GM12864 (cell line): ENCODE measurements around the gene GEMIN7.
A peak's percentile ranks its signal among the peaks of the same experiment; 100 is the strongest.
"Not testable (repeated sequence)": the region's sequence is repeated elsewhere in the genome, so short reads cannot be mapped to it uniquely, and the experiment has no call there.

Experiments used
- DNase-seq: peaks from one replicate; pipeline ENCODE4 v3.0.0-alpha.2; 2011; ENCODE audit warnings: low read depth
- H3K4me3 ChIP-seq: 2 replicates; pipeline ENCODE4 v1.5.1; 2011; ENCODE audit warnings: mild to moderate bottlenecking, low read depth, low read length, control low read depth
- CTCF ChIP-seq: IDR thresholded peaks from 2 replicates; pipeline ENCODE4 v1.5.1; 2011; ENCODE audit warnings: low read depth, mild to moderate bottlenecking, moderate library complexity, low read length, control low read depth, inconsistent platforms; ENCODE audit errors: missing control alignments

Gene GEMIN7

GRCh38 chr19:45104658-45105349 is 25.7 kb downstream of the GEMIN7 start:
- DNase-seq = no peak
- no peak for TF ChIP-seq CTCF
- no peak overlapping the region for H3K4me3 ChIP-seq

DNA sequence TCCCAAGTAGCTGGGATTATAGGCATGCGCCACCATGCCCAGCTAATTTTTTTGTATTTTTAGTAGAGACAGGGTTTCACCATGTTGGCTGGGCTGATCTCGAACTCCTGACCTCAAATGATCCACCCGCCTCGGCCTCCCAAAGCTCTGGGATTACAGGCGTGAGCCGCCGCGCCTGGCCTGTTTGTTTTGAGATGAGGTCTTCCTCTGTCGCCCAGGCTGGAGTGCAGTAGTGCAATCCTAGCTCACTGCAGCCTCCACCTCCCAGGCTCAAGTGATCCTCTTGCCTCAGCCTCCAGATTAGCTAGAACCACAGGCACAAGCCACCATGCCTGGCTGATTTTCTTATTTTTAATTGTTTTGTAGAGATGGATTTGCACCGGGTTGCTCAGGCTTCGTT is 27.3 kb downstream of the GEMIN7 start:
- DNase-seq, H3K4me3 ChIP-seq: not testable (repeated sequence)

DNA sequence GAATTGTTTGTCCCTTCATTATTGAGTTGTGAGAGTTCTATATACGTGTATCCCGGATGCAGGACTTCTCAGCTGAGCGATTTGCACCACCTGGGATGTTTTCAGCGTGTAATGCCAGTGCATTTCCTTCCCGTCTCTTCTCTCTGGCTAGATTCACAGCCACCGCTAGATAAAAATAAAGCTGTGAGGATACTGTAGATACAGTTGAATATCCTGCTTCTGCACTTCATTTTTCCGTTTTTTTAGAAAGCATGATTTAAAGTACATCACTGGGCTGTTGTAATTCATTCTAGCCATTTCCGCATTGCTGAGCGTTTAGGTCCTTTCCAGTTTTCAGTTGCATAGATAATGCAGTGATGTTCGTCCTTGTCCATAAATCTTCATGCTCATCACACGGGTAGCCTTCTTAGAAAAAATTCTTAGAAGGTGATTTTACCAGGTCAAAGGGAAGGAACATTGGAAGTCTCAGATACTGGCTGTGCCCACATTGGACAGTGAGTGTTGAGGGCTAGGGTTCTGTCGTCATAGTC is 28.6 kb downstream of the GEMIN7 start:
- DNase-seq = no peak
- TF ChIP-seq CTCF = no peak
- no peak overlapping the region for H3K4me3 ChIP-seq

- no peak overlapping the region for H3K4me3 ChIP-seq
- no peak for TF ChIP-seq CTCF
- no peak for DNase-seq
Measured at GRCh38 chr19:45110851-45111266, 31.8 kb downstream of the GEMIN7 start.

- no peak overlapping the region for H3K4me3 ChIP-seq
- DNase-seq = no peak
Measured at GRCh38 chr19:45112111-45112827, 33.2 kb downstream of the GEMIN7 start.

GRCh38 chr19:45113628-45114027 is 34.6 kb downstream of the GEMIN7 start:
- no peak overlapping the region for H3K4me3 ChIP-seq
- DNase-seq = no peak
- TF ChIP-seq CTCF = no peak

More at GRCh38 chr19:45112111-45112827, 33.2 kb downstream of the GEMIN7 start:
- peak; percentile 27 for TF ChIP-seq CTCF

- TF ChIP-seq CTCF = no peak
- no peak for DNase-seq
- H3K4me3 ChIP-seq = no peak overlapping the region
Measured at GRCh38 chr19:45114116-45114515, 35.1 kb downstream of the GEMIN7 start.
